ENCODE data around the gene RPL28. TPM values are rescaled to one million over a fixed set of nuclear protein-coding genes. Genes with fewer than 3 reads are reported as not detected.
"Not testable (repeated sequence)": the region's sequence is repeated elsewhere in the genome, so short reads cannot be mapped to it uniquely, and the experiment has no call there.

Gene RPL28
- total RNA-seq, 1 experiment from 2014 or later = 465 TPM

DNA sequence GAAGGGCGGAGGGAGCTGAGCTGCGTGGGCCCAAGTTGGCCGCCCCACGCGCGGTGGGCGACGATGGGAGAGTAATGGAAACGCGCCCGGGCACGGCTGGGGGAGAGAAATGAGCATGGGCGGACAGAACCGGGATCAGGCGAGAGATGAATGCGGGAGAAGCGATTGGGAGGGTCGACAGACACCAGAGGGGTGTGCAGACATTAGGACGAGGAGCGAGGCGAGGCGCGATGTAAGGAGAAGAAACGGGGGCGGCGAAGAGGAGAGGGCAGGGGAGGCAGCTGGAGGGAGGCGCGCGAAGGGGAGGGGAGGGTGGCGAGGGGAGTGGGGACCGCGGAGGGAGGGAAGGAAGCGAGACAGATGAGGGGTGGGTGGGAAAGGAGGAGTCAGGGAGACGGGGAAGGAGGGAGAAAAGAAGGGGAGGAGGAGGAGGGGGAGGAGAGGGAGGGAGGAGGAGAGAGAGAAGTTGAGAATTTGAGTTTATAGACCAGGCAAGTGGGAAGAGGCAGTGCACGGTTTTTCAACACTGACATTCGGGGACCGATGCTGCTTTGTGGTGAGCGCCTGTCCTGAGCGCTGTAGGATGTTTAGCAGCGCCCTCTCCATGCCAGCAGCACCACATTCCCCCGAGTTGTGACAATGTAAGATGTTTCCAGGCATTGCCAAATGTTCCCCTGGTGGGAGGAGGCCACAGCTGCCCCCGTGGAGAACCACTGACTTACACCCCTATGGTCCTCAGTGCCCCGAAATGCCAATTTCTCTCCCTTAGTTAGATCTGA is 57.5 kb downstream of the RPL28 start, which contains the start of gene SHISA7:
Gene SHISA7 (minus strand): TSS at position 256 of the 779 bp plus-strand sequence. CDS start 437 bp downstream, outside the sequence.
- no peak for DNase-seq (ENCODE audit: extremely low read depth, low read depth)

DNA sequence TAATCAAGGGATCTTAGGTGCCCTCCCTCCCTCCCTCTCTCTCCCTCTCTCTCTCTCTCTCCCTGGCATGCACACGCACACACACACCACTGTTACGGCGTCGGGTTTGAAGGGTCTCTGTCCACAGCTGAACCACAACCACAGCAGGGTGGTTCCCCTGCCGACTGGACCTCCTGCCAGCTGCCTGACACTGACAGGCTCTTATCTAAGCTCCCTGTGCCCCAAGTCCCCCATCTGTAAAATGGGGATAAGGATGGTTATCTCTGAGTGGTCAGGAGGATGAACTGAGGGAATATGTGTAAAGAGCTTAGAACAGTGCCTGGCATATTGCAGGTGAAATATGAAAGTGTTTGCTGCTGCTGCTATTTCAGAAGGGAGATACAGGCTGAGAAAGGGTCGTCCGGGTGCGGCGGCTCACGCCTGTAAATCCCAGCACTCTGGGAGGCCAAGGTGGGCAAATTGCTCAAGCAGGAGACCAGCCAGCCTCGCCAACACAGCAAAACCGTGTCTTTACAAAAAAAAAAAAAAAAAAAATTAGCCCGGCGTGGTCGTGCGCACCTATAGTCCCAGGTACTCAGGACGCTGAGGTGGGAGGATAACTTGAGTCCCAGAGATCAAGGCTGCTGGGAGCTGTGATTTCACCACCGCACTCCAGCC is 58.2 kb downstream of the RPL28 start:
- DNase-seq (ENCODE audit: extremely low read depth, low read depth) = no peak

DNA sequence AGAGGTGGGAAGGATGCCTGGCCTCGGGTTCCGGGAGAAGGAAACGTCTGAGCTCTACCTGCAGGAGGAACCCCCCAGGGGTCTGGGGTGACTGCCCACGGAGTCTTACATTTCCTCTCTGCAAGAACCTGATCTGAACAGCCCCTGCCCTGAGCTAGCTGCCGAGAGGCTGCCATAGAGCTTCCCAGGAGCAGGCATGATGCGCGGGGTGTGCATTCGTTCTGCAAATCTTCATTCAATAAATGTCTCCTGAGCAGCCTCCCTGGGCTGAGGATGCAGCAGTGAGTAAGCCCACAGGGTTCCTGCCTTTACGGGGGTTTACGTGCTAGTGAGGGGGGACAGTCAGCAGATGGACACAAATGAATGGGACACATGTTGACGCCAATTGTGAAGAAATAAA is 58.9 kb downstream of the RPL28 start:
- no peak for DNase-seq (ENCODE audit: extremely low read depth, low read depth)

DNA sequence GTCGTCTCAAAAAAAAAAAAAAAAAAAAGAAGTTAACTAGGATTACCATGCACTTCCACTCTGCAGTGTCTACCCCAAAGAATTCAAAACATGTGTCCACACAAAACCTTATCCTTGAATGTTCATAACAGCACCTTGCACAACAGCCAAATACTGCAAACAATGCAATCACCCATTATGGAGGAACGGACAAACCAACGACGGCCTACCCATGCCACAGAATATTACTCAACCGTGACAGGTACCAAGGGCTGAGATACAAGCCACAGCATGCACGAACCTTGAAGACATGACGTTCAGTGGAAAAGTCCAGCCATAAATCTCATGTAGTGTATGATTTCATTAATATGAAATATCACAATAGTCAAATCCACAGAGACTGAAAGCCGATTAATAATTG is 60.3 kb downstream of the RPL28 start:
- DNase-seq (ENCODE audit: extremely low read depth, low read depth) = no peak

DNA sequence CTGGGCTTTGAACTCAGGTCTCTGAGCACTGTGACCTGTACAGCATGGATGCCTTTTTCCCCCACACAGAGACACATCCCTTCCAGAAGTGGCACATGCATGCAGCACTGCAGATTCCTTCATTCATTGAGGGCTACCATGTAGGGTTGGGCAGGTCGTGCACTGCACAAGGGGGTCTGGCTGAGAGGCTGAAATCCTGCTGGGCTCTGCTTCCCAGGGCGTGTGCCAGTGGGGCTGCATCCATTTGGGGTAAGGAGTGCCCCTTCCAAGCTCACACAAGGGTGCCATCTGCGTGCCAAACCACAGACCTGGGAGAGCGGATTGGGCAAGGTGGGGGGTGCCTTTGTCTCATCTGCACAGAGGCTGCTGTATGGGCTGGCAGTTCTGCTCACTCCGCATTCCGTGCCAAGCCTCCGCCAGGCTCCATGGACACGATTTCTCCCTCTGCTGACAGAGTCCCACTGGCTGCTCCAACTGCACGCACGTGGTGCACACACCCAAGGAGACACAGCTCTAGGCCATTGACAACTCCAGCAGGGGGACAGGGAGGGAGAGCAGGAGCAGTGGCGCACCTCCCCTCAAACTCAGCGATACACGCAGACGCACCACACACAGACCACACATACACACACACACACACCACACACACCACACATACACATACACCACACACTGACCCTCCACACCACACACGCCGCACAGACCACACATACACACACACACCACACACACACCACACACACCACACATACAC is 61.9 kb downstream of the RPL28 start:
- peak; percentile 30 for DNase-seq (ENCODE audit: extremely low read depth, low read depth)

DNA sequence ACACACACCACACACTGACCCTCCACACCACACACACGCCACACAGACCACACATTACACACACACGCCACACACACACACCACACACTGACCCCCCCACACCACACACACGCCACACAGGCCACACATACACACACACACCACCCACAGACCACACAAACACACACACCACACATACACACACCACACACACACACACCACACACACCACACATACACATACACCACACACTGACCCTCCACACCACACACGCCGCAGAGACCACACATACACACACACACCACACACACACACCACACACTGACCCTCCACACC is 62.4 kb downstream of the RPL28 start:
- DNase-seq (ENCODE audit: extremely low read depth, low read depth) = not testable (repeated sequence)

DNA sequence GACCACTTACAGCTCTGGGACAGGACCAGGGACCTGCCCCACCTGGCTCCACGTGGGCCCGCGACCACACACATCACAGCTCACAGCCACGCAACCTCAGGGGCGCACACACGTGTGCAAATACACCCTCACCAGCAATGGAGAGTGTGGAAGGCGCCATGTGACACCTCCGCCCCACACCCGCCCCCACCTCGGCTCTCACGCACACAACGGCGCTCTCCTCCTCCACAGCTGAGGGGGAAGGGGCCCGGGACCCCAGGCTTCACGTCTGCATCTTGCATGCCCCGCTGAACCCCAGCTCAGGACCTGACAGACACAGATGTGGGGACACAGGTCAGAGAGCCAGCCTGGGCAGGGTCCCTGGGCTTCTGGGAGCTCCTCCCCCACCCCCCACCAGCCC is 63.7 kb downstream of the RPL28 start:
- DNase-seq (ENCODE audit: extremely low read depth, low read depth) = no peak

DNA sequence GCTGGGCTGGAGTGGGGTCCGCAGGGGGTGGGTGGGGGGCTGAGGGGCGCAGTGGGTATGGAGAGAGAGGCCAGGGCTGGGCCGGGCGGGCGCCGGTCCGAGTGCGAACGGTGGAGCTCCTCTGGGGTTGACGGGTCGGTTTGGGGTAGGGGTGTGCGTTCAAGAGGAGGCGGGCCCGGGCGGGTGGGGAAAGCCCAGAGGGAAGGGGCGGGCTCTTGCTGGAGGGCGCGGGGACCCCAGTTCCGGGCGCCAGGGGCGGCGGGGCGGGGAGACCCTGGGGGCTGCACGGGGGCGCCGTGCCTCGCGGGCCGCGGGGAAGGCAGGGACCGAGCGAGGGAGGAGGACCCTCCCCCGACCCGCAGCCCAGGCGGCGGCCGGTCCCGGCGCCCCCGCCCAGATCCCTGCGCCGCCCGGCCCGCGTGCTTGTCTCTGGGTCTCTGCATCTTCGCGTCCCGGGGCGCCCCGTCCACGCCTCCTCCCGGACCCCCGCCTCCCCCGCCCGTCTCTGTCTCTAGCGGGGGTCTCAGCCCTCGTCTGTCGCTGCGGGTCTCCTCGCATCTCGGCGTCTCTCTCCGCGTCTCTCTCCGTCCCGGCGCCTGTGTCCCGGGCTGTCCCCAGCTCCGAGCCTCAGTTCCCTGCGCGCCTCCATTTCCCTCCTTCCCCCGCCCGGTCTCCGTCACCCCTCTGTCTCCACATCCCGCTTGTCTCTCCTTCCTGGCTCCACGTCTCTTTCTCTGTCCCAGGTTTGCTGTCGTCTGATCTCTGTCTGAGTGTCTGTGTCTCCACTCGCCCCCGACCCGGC is 65.6 kb downstream of the RPL28 start:
- DNase-seq (ENCODE audit: extremely low read depth, low read depth) = no peak

DNA sequence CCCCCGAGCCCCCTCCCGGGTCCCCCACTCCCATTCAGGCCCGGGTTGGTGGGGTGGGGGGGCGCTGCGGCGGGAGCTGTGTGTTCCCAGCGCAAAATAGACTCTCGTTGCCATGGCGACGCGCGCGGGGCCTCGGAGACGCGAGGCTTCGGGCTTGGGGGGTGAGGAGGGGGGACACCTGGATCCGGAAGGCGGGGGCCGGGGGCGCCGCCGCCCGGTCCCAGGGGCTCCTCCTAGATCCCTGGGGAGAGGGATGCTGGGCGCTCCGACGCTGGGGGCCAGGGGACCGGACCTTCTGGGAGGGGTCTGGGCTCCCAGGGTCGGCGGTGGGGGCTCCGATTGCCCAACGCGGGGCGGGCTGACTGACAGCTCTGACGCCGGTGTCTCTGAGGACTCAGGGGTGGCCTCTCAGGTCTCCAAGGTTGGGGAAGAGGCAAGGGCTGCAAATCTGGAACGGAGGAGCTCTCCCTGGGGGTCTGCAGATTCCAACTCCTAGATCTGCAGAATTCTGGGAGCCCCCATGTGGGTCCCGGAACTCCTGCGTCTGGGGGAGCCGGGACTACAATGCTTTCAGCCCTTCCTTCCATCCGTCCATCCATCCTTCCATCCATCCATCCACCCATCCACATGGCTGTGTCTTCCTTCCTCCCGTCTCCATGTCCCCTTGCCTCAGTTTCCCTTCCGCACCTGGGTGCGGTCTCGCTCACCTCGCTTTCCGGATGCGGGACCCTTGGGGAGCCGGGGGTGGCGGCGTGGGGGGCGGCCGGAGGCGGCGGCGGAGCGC is 66.4 kb downstream of the RPL28 start:
- DNase-seq (ENCODE audit: extremely low read depth, low read depth) = no peak

Other genes with a start within 250 kb of the RPL28 start
- gene TNNT1, start 236.7 kb upstream of the RPL28 start, total RNA-seq (2014; rRNA removed; shearing (Covaris generic)) = 18.6 and 25.1 TPM in 2 replicates
- 1.2 and 4.5 TPM in 2 replicates for gene TNNI3, start 228.2 kb upstream of the RPL28 start, total RNA-seq (2014; rRNA removed; shearing (Covaris generic))
- 7.8 and 8.9 TPM in 2 replicates for gene DNAAF3, start 219.3 kb upstream of the RPL28 start, total RNA-seq (2014; rRNA removed; shearing (Covaris generic))
- gene SYT5, start 205.6 kb upstream of the RPL28 start, total RNA-seq (2014; rRNA removed; shearing (Covaris generic)) = 0.20 and 0.30 TPM in 2 replicates
- 31.9 and 34.0 TPM in 2 replicates for gene PTPRH, start 176.4 kb upstream of the RPL28 start, total RNA-seq (2014; rRNA removed; shearing (Covaris generic))
- gene TMEM86B, start 157.2 kb upstream of the RPL28 start, total RNA-seq (2014; rRNA removed; shearing (Covaris generic)) = 1.8 and 2.3 TPM in 2 replicates
- 32.6 and 33.6 TPM in 2 replicates for gene PPP6R1, start 126.9 kb upstream of the RPL28 start, total RNA-seq (2014; rRNA removed; shearing (Covaris generic))
- gene HSPBP1, start 105.8 kb upstream of the RPL28 start, total RNA-seq (2014; rRNA removed; shearing (Covaris generic)) = 33.4 and 37.1 TPM in 2 replicates
- 3.8 and 5.7 TPM in 2 replicates for gene BRSK1, start 101.9 kb upstream of the RPL28 start, total RNA-seq (2014; rRNA removed; shearing (Covaris generic))
- not detected in 2 replicates for gene TMEM150B, start 60.6 kb upstream of the RPL28 start, total RNA-seq (2014; rRNA removed; shearing (Covaris generic))
- 5.1 and 7.9 TPM in 2 replicates for gene KMT5C, start 46.1 kb upstream of the RPL28 start, total RNA-seq (2014; rRNA removed; shearing (Covaris generic))
- gene COX6B2, start 31.2 kb upstream of the RPL28 start, total RNA-seq (2014; rRNA removed; shearing (Covaris generic)) = not detected in 2 replicates
- gene GARIN5B, start 22.7 kb upstream of the RPL28 start, total RNA-seq (2014; rRNA removed; shearing (Covaris generic)) = not detected in 2 replicates
- gene IL11, start 15.5 kb upstream of the RPL28 start, total RNA-seq (2014; rRNA removed; shearing (Covaris generic)) = 0.32 and 0.84 TPM in 2 replicates
- gene TMEM190, start 9.1 kb upstream of the RPL28 start, total RNA-seq (2014; rRNA removed; shearing (Covaris generic)) = not detected in 2 replicates
- 0.97 and 2.0 TPM in 2 replicates for gene TMEM238, start 1.6 kb upstream of the RPL28 start, total RNA-seq (2014; rRNA removed; shearing (Covaris generic))
- 369 and 378 TPM in 2 replicates for gene UBE2S, start 21.9 kb downstream of the RPL28 start, total RNA-seq (2014; rRNA removed; shearing (Covaris generic))
- gene SHISA7, start 57.4 kb downstream of the RPL28 start, total RNA-seq (2014; rRNA removed; shearing (Covaris generic)) = not detected in 2 replicates
- gene ISOC2, start 75.7 kb downstream of the RPL28 start, total RNA-seq (2014; rRNA removed; shearing (Covaris generic)) = 33.9 and 39.6 TPM in 2 replicates
- gene C19orf85, start 78.8 kb downstream of the RPL28 start, total RNA-seq (2014; rRNA removed; shearing (Covaris generic)) = not detected in 2 replicates
- gene ZNF628, start 90.7 kb downstream of the RPL28 start, total RNA-seq (2014; rRNA removed; shearing (Covaris generic)) = 2.1 and 6.1 TPM in 2 replicates
- gene NAT14, start 99.3 kb downstream of the RPL28 start, total RNA-seq (2014; rRNA removed; shearing (Covaris generic)) = 3.9 and 4.5 TPM in 2 replicates
- gene SSC5D, start 102.5 kb downstream of the RPL28 start, total RNA-seq (2014; rRNA removed; shearing (Covaris generic)) = 0.07 TPM in 1 of 2 replicates, not detected in the other
- gene SBK2, start 151.2 kb downstream of the RPL28 start, total RNA-seq (2014; rRNA removed; shearing (Covaris generic)) = not detected in 2 replicates
- gene SBK3, start 159.6 kb downstream of the RPL28 start, total RNA-seq (2014; rRNA removed; shearing (Covaris generic)) = 0.32 TPM in 1 of 2 replicates, not detected in the other
- 2.1 and 3.2 TPM in 2 replicates for gene ZNF579, start 194.9 kb downstream of the RPL28 start, total RNA-seq (2014; rRNA removed; shearing (Covaris generic))
- gene FIZ1, start 213.6 kb downstream of the RPL28 start, total RNA-seq (2014; rRNA removed; shearing (Covaris generic)) = 3.6 and 5.0 TPM in 2 replicates
- 15.9 and 16.5 TPM in 2 replicates for gene ZNF524, start 214.4 kb downstream of the RPL28 start, total RNA-seq (2014; rRNA removed; shearing (Covaris generic))
- 1.1 and 1.3 TPM in 2 replicates for gene ZNF865, start 219.7 kb downstream of the RPL28 start, total RNA-seq (2014; rRNA removed; shearing (Covaris generic))
- gene ZNF784, start 238.6 kb downstream of the RPL28 start, total RNA-seq (2014; rRNA removed; shearing (Covaris generic)) = 2.1 and 2.2 TPM in 2 replicates

Measured in NCI-H460 (cell line).